Activated B cell treated with CpG ODN at 0.5 μM for 24 hours (primary cell): Measurements from ENCODE around the gene TIFAB. TPM values are rescaled to one million over a fixed set of nuclear protein-coding genes. Genes with fewer than 3 reads are reported as not detected.

Experiments used
- ATAC-seq: fragments of 200-7000 bp; cut with Tn5 transposase; one replicate; pipeline ENCODE4 v1.10.0; 2021; ENCODE audit warnings: low read depth, mild to moderate bottlenecking, moderate library complexity
- CTCF ChIA-PET: fragments of 350-600 bp; sonication (Branson Sonifier 250); formaldehyde crosslinking; loops from one replicate; lab custom pipeline; 2021; ENCODE audit warnings: antibody characterized with exemption; lab: Charles Lee
- POLR2A ChIA-PET: fragments of 350-600 bp; sonication (Branson Sonifier 250); formaldehyde crosslinking; loops from one replicate; lab custom pipeline; 2021; ENCODE audit warnings: antibody characterized with exemption; lab: Charles Lee
- DNase-seq: peaks from one replicate; pipeline ENCODE4 v3.0.0; 2022
- H3K27ac Mint-ChIP-seq: one replicate; pipeline ENCODE4 v1.8.0; 2020; ENCODE audit warnings: mixed read lengths
- H3K27me3 Mint-ChIP-seq: one replicate; pipeline ENCODE4 v1.8.0; 2021; ENCODE audit warnings: mixed read lengths
- H3K36me3 Mint-ChIP-seq: one replicate; pipeline ENCODE4 v1.8.0; 2021; ENCODE audit warnings: low read depth, mixed read lengths
- H3K4me1 Mint-ChIP-seq: one replicate; pipeline ENCODE4 v1.8.0; 2021; ENCODE audit warnings: mixed read lengths
- H3K4me3 Mint-ChIP-seq: one replicate; pipeline ENCODE4 v1.8.0; 2020; ENCODE audit warnings: mild to moderate bottlenecking, mixed read lengths
- H3K9me3 Mint-ChIP-seq: one replicate; pipeline ENCODE4 v1.8.0; 2020; ENCODE audit warnings: mixed read lengths
- intact Hi-C: fragments of 100-400 bp; cut with micrococcal nuclease; formaldehyde crosslinking; loops from one replicate; pipeline ENCODE4 v1.15.1; 2024
- total RNA-seq: library from RNA; stranded (reverse); gene quantifications from 2 replicates; pipeline ENCODE4 v1.2.3, GENCODE V29; 2022
- TF ChIP-seq, protein P1 (sequence below): fragments of 200-600 bp; IDR thresholded peaks from one replicate; pipeline ENCODE4 v1.8.0; 2022; ENCODE audit warnings: antibody characterized with exemption, mild to moderate bottlenecking

TIFAB gene
- total RNA-seq, 1 donor from 2014 or later, result not detected

DNA sequence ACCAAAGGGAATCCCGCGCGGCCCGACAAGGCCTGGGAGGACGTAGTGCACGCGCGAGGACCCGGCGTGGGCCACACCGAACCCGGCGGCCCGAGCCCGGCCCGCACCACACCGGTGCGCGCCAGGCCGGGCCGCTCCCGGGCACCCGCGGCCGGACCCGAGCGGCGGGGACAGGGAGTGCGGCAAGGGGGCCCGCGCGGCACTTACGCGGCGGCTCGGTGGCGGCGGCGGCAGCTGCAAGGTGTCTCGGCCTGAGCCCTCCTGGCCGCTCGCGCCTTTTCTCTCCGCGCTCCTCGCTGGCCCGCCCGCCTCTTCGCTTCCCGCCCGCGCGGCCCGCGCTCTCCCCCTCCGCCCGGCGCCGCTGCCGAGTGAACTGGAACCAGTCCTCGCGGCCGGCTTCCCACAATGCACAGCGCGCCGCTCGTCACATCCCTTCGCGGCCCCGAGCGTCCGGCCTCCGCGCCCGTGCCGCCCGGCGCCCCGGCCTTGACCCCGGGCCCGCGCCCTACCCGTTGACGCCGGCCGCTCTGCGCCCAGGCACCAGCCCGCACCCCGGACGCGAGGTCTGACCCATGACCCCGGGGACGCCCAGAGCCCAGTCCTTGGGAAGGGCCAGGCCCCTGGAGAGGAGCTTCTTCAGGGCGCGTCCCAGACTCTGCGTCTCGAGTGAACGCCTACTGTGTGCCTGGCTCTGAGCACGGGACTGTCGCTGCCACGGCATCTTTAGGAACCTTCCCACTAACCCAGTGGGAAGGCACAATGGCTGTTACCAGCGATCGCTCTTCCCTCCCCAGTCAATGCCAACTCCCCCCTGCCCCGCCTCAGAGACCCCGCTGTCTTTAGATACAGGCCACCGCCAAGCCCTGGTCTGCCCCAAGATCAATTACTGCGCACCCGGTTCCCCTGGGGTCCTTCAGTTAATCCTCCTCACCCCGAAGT lies 53.0 kb downstream of the TIFAB start, which contains the start of gene MACROH2A1:
Gene MACROH2A1 (minus strand): TSS at position 377 of the 939 bp plus-strand sequence. CDS start 10,138 bp downstream, outside the sequence.
- H3K9me3 Mint-ChIP-seq, result no peaks in the 10 kb centered on the region
- peak within 1 kb of the TSS; percentile 89 for H3K4me3 Mint-ChIP-seq
- no peaks in the 10 kb centered on the region for H3K27me3 Mint-ChIP-seq
- ChIA-PET CTCF (no interaction called here), POLR2A (no interaction called here)
- TF ChIP-seq, protein P1, sequence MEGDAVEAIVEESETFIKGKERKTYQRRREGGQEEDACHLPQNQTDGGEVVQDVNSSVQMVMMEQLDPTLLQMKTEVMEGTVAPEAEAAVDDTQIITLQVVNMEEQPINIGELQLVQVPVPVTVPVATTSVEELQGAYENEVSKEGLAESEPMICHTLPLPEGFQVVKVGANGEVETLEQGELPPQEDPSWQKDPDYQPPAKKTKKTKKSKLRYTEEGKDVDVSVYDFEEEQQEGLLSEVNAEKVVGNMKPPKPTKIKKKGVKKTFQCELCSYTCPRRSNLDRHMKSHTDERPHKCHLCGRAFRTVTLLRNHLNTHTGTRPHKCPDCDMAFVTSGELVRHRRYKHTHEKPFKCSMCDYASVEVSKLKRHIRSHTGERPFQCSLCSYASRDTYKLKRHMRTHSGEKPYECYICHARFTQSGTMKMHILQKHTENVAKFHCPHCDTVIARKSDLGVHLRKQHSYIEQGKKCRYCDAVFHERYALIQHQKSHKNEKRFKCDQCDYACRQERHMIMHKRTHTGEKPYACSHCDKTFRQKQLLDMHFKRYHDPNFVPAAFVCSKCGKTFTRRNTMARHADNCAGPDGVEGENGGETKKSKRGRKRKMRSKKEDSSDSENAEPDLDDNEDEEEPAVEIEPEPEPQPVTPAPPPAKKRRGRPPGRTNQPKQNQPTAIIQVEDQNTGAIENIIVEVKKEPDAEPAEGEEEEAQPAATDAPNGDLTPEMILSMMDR, result no peak
- intact Hi-C loops, result loop anchor here (10.0 kb wide), 1 partner anchor 344 kb away; no protein-coding TSS in a partner anchor
- H3K4me1 Mint-ChIP-seq, result peaks cover 52% of the 10 kb centered on the region
- H3K36me3 Mint-ChIP-seq, result peaks cover 3% of the 10 kb centered on the region
- peak; percentile 91 for ATAC-seq
- DNase-seq, result peak; percentile 85
- peak within 1 kb of the TSS; percentile 89 for H3K27ac Mint-ChIP-seq

DNA sequence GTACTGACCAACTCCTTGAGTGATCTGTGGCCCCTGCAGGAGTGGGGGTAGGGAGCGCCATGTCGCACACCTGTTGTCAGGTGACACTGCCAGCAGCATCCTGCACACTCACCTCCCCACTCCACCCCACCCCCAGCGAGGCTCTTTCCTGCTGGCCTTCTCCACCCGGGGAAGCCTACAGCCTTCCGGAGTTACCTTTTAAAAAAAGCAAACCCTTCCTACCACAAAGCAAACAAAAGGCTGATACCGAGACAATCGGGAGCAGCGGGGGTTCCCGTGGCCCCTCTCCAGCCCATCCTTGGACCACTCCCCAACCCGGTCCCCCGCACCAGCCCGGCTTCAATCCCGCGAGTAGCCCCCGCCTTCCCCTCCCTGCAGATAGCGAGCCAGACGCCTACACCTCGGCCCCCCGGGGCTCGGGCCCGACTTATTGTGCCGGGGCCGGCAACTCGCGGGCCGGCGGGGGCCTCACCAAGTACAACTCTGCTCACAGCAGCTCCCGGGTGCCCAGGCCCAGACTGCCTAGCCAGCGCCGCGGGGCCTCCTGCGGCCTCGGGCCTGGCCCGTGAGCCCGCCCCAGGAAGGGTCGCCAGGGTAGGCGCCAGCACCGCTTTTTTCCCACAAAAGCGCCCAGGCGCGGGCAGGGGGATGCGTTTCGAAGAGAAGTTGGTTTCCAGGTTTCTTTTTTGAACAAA lies 53.8 kb downstream of the TIFAB start:
- Mint-ChIP-seq H3K9me3 (no peaks in the 10 kb centered on the region), H3K4me3 (peak overlapping the region; percentile 84), H3K36me3 (peaks cover 3% of the 10 kb centered on the region), H3K27me3 (no peaks in the 10 kb centered on the region), H3K4me1 (peaks cover 60% of the 10 kb centered on the region), H3K27ac (peak overlapping the region; percentile 61)
- intact Hi-C loops, result loop anchor here (10.0 kb wide), 1 partner anchor 344 kb away; no protein-coding TSS in a partner anchor
- DNase-seq (peak; percentile 28), ATAC-seq (peak; percentile 25)
- POLR2A ChIA-PET, result no interaction called here
- TF ChIP-seq, protein P1, result no peak
- CTCF ChIA-PET, result no interaction called here

Other genes with a start within 250 kb of the TIFAB start
- gene MACROH2A1, start 53.1 kb downstream of the TIFAB start, total RNA-seq, result 115 and 125 TPM in 2 replicates
- not detected in 2 replicates for gene DCANP1, start 5.0 kb downstream of the TIFAB start, total RNA-seq
- not detected in 2 replicates for gene NEUROG1, start 83.6 kb upstream of the TIFAB start, total RNA-seq
- gene CXCL14, start 126.6 kb upstream of the TIFAB start, total RNA-seq, result not detected in 2 replicates